ENCODE data around the gene CTBP1.
A peak's percentile ranks its signal among the peaks of the same experiment; 100 is the strongest.

CTBP1 gene

DNA sequence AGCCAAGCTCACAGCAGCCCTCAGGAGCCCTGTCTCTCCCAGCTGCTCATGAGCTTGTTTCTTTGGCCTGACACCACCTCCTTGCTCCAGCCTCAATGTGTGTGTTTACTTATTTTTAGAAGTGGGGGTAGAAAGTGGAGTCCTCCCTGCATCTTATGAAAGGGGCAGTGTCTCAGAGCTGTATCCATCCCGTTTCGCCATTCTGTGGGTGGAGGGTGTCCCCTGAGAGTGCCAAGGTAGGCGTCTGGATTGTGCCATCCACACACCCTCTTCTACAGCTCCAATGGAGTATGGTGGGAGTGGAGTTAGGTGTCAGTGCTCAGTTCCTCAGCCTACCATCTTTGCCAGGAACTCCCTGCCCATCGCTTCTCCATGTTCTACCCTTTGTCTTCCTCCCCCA is 84.9 kb downstream of the CTBP1 start:
- TF ChIP-seq, protein P1, sequence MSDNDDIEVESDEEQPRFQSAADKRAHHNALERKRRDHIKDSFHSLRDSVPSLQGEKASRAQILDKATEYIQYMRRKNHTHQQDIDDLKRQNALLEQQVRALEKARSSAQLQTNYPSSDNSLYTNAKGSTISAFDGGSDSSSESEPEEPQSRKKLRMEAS (IDR thresholded peaks at IDR 0.05; ENCODE audit: low read depth, low read length), result no peak
- TF ChIP-seq MYC (IDR thresholded peaks at IDR 0.05; ENCODE audit: low read depth, low read length) (no peak), POLR2A (IDR thresholded peaks at IDR 0.05; ENCODE audit: extremely low read depth, insufficient read length) (no peak)
- no peak overlapping the region for H3K4me3 ChIP-seq (ENCODE audit: low read depth, low read length)
- DNase-seq (ENCODE audit: low read depth), result peak; percentile 52

Data from NB4 (cell line).